MM.1S (cell line): ENCODE results near the gene WIPI1.

Experiments
- CTCF ChIP-seq: fragments of 300-600 bp; sonication (generic); IDR thresholded peaks from 2 replicates; pipeline ENCODE4 v1.5.1; 2016; ENCODE audit warnings: antibody characterized with exemption, low read length, mixed read lengths
- EZH2 ChIP-seq: fragments of 300-600 bp; sonication (generic); optimal IDR thresholded peaks from 2 replicates; pipeline ENCODE3; 2017; ENCODE audit warnings: low read depth, mild to moderate bottlenecking, antibody characterized with exemption, low read length, mixed read lengths
- EZH2phosphoT487 ChIP-seq: fragments of 300-600 bp; sonication (generic); IDR thresholded peaks from 2 replicates; pipeline ENCODE4 v1.6.1; 2018; ENCODE audit warnings: antibody characterized with exemption, low read length

- TF ChIP-seq EZH2 (no peak), CTCF (no peak), EZH2phosphoT487 (no peak)
Observed at GRCh38 chr17:68449021-68449739, 8.1 kb downstream of the WIPI1 start.
